ENCODE data around the gene HOXA7. TPM values are rescaled to one million over a fixed set of nuclear protein-coding genes. Genes with fewer than 3 reads are reported as not detected.

The HOXA7 gene
- total and polyA plus RNA-seq, 2 of the 8 experiments (the other 6 are each of a cell fraction or from before 2014, with no cell fraction given): 0.03 TPM; not detected in 1

- Histone ChIP-seq H3K9ac (replicated peaks in 1 of 4; ENCODE audit: extremely low read depth in 1 of 4, low read depth in 3 of 4, low read length in 3 of 4) (no peak overlapping the region), H2AFZ (ENCODE audit: low read length) (no peak overlapping the region), H2BK15ac (ENCODE audit: low read length) (no peak overlapping the region), H3K56ac (replicated peaks; ENCODE audit: insufficient read length, low read depth, low read length) (no peak overlapping the region), H2BK5ac (ENCODE audit: low read depth, low read length) (no peak overlapping the region), H3K79me2 (ENCODE audit: control insufficient read depth in 1 of 2, insufficient read depth in 2 of 2, low read length in 2 of 2) (no peaks in the 10 kb centered on the region), H3K4me2 (ENCODE audit: insufficient read depth in 1 of 2, low read depth in 2 of 2, low read length in 2 of 2) (peak overlapping the region; percentile 0 to 77; a peak in 2 of 4 replicates), H4K91ac (replicated peaks; ENCODE audit: insufficient read length, low read length) (no peak overlapping the region), H3K27ac (ENCODE audit: low read depth, low read length) (no peak overlapping the region), H2BK12ac (ENCODE audit: low read depth, low read length) (no peak overlapping the region), H3K23me2 (ENCODE audit: low read depth, low read length) (no peaks in the 10 kb centered on the region), H3K4ac (replicated peaks; ENCODE audit: insufficient read length, low read depth, low read length) (no peak overlapping the region), H3K23ac (ENCODE audit: insufficient read length) (no peak overlapping the region), H2AK5ac (ENCODE audit: low read depth, low read length) (no peak overlapping the region), H3K4me3 (ENCODE audit: extremely low read depth in 1 of 4, insufficient read depth in 2 of 4, low read depth in 3 of 4, low read length in 4 of 4) (peak overlapping the region in 1 of 4 experiments; percentile 60; a peak in 2 of 8 replicates), H3K36me3 (ENCODE audit: control insufficient read depth in 2 of 4, insufficient read depth in 4 of 4, low read length in 3 of 4) (peaks cover 0 to 28% (median 0%) of the 10 kb centered on the region in 4 experiments; a peak in 1 of 8 replicates), H2BK20ac (ENCODE audit: low read length) (no peak overlapping the region), H3K79me1 (ENCODE audit: low read depth, low read length) (no peaks in the 10 kb centered on the region), H3K27me3 (replicated peaks in 1 of 4; ENCODE audit: control insufficient read depth in 3 of 4, extremely low read depth in 1 of 4, insufficient read depth in 3 of 4, low read length in 3 of 4) (peaks cover 98 to 100% (median 99%) of the 10 kb centered on the region in 4 experiments), H4K20me1 (replicated peaks in 1 of 2; ENCODE audit: control insufficient read depth in 1 of 2, insufficient read depth in 2 of 2, low read length in 2 of 2) (peaks cover 18 to 28% of the 10 kb centered on the region in 2 experiments), H3K9me3 (ENCODE audit: insufficient read depth in 2 of 2, low read depth in 1 of 2, low read length in 1 of 2) (peaks cover 0 to 14% of the 10 kb centered on the region in 2 experiments; a peak in 1 of 4 replicates), H4K5ac (ENCODE audit: insufficient read length, low read depth, low read length) (no peak overlapping the region), H3K14ac (ENCODE audit: insufficient read length) (no peak overlapping the region), H3K4me1 (replicated peaks in 1 of 4; ENCODE audit: control insufficient read depth in 3 of 4, insufficient read depth in 4 of 4, low read length in 3 of 4) (peaks cover 0 to 2% (median 0%) of the 10 kb centered on the region in 4 experiments; a peak in 4 of 7 replicates), H3K18ac (ENCODE audit: extremely low read depth, low read length) (no peak overlapping the region), H4K8ac (ENCODE audit: extremely low read depth, insufficient read depth, low read length) (no peak overlapping the region), H2BK120ac (replicated peaks; ENCODE audit: low read depth, low read length) (no peak overlapping the region)
- peak in 1 of 2 experiments; percentile 48 for DNase-seq (ENCODE audit: low read depth in 1 of 2, low spot score in 2 of 2)
- WGBS, 2 experiments (ENCODE audit: extremely low coverage in 1 of 2, insufficient coverage in 1 of 2, insufficient read length in 1 of 2, insufficient replicate concordance in 2 of 2, low coverage in 1 of 2, low lambda C conversion rate in 2 of 2, missing lambda C conversion rate in 1 of 2): 50% methylated on average over 23 of the region's 23 CpGs; no CpG with 5 or more reads in 1 of the 2 experiments
- FAIRE-seq: no peak
- ChIA-PET POLR2A (ENCODE audit: partially characterized antibody) (no interaction called here), CTCF (ENCODE audit: partially characterized antibody) (interaction anchor here (0.6 to 4.4 kb wide), 25 partner anchors 8 to 791 kb away, joined by 3 to 80 read pairs (median 5); partner anchors contain the start of genes HOXA3, HOXA5 and HOXA6)
- TF ChIP-seq CREB1 (IDR thresholded peaks at IDR 0.05) (no peak), RBBP5 (IDR thresholded peaks at IDR 0.05; ENCODE audit: borderline replicate concordance, low read depth, low read length) (no peak), SP4 (IDR thresholded peaks at IDR 0.05; ENCODE audit: low read length) (no peak), TAF7 (optimal IDR thresholded peaks at IDR 0.05; ENCODE audit: borderline replicate concordance, low read depth, low read length) (no peak), SAP30 (IDR thresholded peaks at IDR 0.05; ENCODE audit: insufficient read depth, insufficient replicate concordance, low read length) (no peak), KDM5A (IDR thresholded peaks at IDR 0.05; ENCODE audit: low read length) (no peak), NANOG (IDR thresholded peaks at IDR 0.05; ENCODE audit: insufficient read depth, low read depth, low read length, poor library complexity, severe bottlenecking) (no peak), JUN (IDR thresholded peaks at IDR 0.05; ENCODE audit: low read depth, low read length) (no peak)
Measured at GRCh38 chr7:27160145-27160545, 3.7 kb upstream of the HOXA7 start.

Measured in H1 (cell line).